Mesendoderm (in vitro differentiated cells): ENCODE measurements around the gene PRSS8.

Source experiments
- DNase-seq: peaks from one replicate; pipeline ENCODE4 v3.0.0; 2013
- H2AK5ac ChIP-seq: 2 replicates; pipeline ENCODE4 v1.6.1; 2013; ENCODE audit warnings: low read length, inconsistent platforms
- H2BK120ac ChIP-seq: 2 replicates; pipeline ENCODE4 v1.6.1; 2013; ENCODE audit warnings: low read depth, mild to moderate bottlenecking, low read length, moderate library complexity, mixed read lengths
- H2BK15ac ChIP-seq: replicated peaks from 2 replicates; pipeline ENCODE4 v1.6.1; 2013; ENCODE audit warnings: low read depth, mild to moderate bottlenecking, moderate library complexity
- H2BK5ac ChIP-seq: 2 replicates; pipeline ENCODE4 v1.6.1; 2013; ENCODE audit warnings: low read length, inconsistent platforms
- H3K18ac ChIP-seq: 2 replicates; pipeline ENCODE4 v1.6.1; 2013; ENCODE audit warnings: mild to moderate bottlenecking, low read length, mixed read lengths
- H3K23ac ChIP-seq: one replicate; pipeline ENCODE4 v1.6.1; 2013; ENCODE audit warnings: low read length
- H3K27ac ChIP-seq: 2 replicates; pipeline ENCODE4 v1.5.1; 2013; ENCODE audit warnings: low read depth, mild to moderate bottlenecking, inconsistent platforms, low read length, moderate library complexity
- H3K27me3 ChIP-seq: 2 replicates; pipeline ENCODE4 v1.6.1; 2013; ENCODE audit warnings: low read length, control low read depth, mild to moderate bottlenecking, inconsistent platforms; ENCODE audit not compliant: insufficient read depth, poor library complexity
- H3K36me3 ChIP-seq: 2 replicates; pipeline ENCODE4 v1.6.1; 2013; ENCODE audit warnings: low read length, inconsistent platforms; ENCODE audit not compliant: control insufficient read depth, insufficient read depth
- H3K4ac ChIP-seq: one replicate; pipeline ENCODE4 v1.6.1; 2013; ENCODE audit warnings: low read depth, mild to moderate bottlenecking, low read length, moderate library complexity
- H3K4me1 ChIP-seq: 2 replicates; pipeline ENCODE4 v1.6.1; 2013; ENCODE audit warnings: low read depth, low read length, inconsistent platforms; ENCODE audit not compliant: control insufficient read depth
- H3K4me2 ChIP-seq: 2 replicates; pipeline ENCODE4 v1.6.1; 2013; ENCODE audit warnings: low read length
- H3K4me3 ChIP-seq: 2 replicates; pipeline ENCODE4 v1.5.1; 2013; ENCODE audit warnings: mild to moderate bottlenecking, low read length
- H3K56ac ChIP-seq: one replicate; pipeline ENCODE4 v1.6.1; 2013; ENCODE audit warnings: low read length
- H3K79me1 ChIP-seq: 2 replicates; pipeline ENCODE4 v1.6.1; 2013; ENCODE audit warnings: low read length, inconsistent platforms
- H3K79me2 ChIP-seq: 2 replicates; pipeline ENCODE4 v1.6.1; 2013; ENCODE audit warnings: mild to moderate bottlenecking, low read length; ENCODE audit not compliant: control insufficient read depth, insufficient read depth
- H3K9ac ChIP-seq: 2 replicates; pipeline ENCODE4 v1.6.1; 2013; ENCODE audit warnings: low read length, inconsistent platforms
- H4K5ac ChIP-seq: one replicate; pipeline ENCODE4 v1.6.1; 2013; ENCODE audit warnings: low read length
- H4K8ac ChIP-seq: one replicate; pipeline ENCODE4 v1.6.1; 2013; ENCODE audit warnings: low read depth, mild to moderate bottlenecking, control low read depth, low read length, moderate library complexity
- WGBS: extraction: QIAGEN DNeasy Blood & Tissue Kit; methylation state at CpG from one replicate; pipeline ENCODE4 v1.1.7; 2013; ENCODE audit warnings: low lambda C conversion rate, missing lambda C conversion rate; ENCODE audit not compliant: insufficient coverage; ENCODE audit errors: extremely low coverage; 5-methylcytosine and 5-hydroxymethylcytosine counted together

Gene PRSS8

DNA sequence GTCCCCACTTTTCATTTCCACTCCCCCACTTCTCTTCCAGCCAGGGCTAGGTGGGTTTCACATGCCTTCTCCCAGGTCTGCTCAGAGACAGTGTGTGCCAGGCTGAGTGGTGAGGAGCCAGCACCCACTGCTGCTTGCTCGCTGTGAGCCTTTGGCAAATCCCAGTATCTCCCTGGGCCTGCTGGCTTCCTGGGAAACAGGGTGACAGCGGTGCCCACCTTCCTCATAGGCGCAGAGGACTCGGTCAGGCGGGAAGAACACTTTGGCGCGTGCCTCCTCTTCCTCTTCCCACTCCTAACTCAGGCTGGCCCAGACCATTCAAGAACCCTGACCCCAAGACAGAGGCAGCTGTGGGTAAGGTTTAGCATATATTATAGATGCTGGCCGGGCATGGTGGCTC lies 46.3 kb downstream of the PRSS8 start:
- no peak overlapping the region for H4K8ac ChIP-seq
- no peak overlapping the region for H3K27ac ChIP-seq
- H3K18ac ChIP-seq: no peak overlapping the region
- no peak for DNase-seq
- H3K27me3 ChIP-seq: no peaks in the 10 kb centered on the region
- no CpG with 5 or more reads among the region's 8 CpGs for WGBS
- H3K79me1 ChIP-seq: peaks cover 11% of the 10 kb centered on the region
- no peak overlapping the region for H2BK15ac ChIP-seq
- no peak overlapping the region for H3K4ac ChIP-seq
- H3K4me2 ChIP-seq: no peak overlapping the region
- no peaks in the 10 kb centered on the region for H3K4me1 ChIP-seq
- H3K23ac ChIP-seq: no peak overlapping the region
- peaks cover 4% of the 10 kb centered on the region for H3K79me2 ChIP-seq
- peaks cover 6% of the 10 kb centered on the region for H3K36me3 ChIP-seq
- no peak overlapping the region for H2AK5ac ChIP-seq
- H3K9ac ChIP-seq: no peak overlapping the region
- no peak overlapping the region for H3K56ac ChIP-seq
- no peak overlapping the region for H2BK5ac ChIP-seq
- H3K4me3 ChIP-seq: no peak overlapping the region
- H2BK120ac ChIP-seq: no peak overlapping the region
- no peak overlapping the region for H4K5ac ChIP-seq

DNA sequence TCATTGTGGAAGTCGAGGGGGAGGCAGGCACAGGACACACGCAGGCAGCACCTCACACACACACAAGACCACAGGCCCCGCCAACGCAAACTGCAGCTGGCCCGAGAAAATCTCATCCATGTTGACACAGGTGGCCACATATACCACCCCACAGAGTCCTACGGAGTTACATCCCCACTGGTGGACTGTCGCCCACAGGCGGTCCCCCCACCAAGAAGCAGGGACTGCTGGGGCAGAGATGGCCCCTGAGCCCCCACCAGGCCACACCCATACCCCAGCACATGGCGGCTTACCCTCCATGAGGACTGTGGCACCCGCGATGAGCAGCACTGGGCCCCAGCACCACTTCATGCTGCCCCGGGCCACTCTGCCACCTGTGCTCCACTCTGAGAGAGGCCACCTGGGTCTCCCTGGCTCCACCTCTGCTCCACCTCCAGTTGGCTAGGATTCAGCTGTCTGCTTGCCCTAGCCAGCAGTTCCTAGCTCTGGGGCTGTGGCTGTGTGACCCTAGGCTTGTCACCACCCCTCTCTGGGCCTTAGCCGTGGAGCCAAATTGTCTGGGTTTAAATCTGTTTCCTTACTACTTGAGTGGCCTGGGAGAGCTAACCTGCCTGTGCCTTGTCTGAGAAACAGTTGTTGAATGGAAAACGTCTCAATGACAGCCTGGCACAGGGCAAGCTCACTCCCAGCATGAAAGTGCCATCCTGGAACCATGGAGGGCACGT lies 46.9 kb downstream of the PRSS8 start, which contains the start of gene PRSS53:
TSS of gene PRSS53 (minus strand) at position 485 of the 725 bp plus-strand sequence. CDS start at position 351, 134 bp downstream.
- Histone ChIP-seq H3K36me3 (peaks cover 6% of the 10 kb centered on the region), H3K4ac (no peak within 1 kb of the TSS), H2BK120ac (no peak within 1 kb of the TSS), H3K79me1 (peaks cover 8% of the 10 kb centered on the region), H2BK5ac (no peak within 1 kb of the TSS), H3K27me3 (no peaks in the 10 kb centered on the region), H3K79me2 (peaks cover 2% of the 10 kb centered on the region), H3K27ac (no peak within 1 kb of the TSS), H3K4me2 (no peak within 1 kb of the TSS), H3K56ac (no peak within 1 kb of the TSS), H3K23ac (no peak within 1 kb of the TSS), H3K9ac (no peak within 1 kb of the TSS), H4K8ac (no peak within 1 kb of the TSS), H4K5ac (no peak within 1 kb of the TSS), H2AK5ac (no peak within 1 kb of the TSS), H3K4me1 (no peaks in the 10 kb centered on the region), H3K18ac (no peak within 1 kb of the TSS), H3K4me3 (no peak within 1 kb of the TSS), H2BK15ac (no peak within 1 kb of the TSS)
- no peak for DNase-seq
- WGBS: no CpG with 5 or more reads among the region's 15 CpGs

DNA sequence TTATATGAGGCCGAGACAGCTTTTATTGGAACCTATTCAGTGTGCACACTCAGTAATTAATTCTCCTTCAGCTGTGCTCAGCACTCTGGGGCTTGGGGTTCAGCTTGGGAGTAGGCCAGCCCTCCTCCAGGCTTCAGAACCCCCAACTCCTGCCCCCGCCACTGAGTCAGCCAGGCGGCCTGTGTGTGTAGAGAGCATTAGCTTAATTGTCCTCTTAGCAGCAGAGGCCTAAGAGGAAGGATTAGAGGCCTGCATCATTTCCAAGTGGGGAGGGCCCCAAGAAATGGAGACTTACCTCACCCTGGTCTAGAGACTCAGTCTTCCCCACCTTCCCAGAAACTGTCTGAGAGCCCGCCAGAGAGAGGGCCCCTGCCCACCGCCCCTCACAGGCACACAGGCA lies 47.6 kb downstream of the PRSS8 start:
- no peak overlapping the region for H3K23ac ChIP-seq
- no peaks in the 10 kb centered on the region for H3K4me1 ChIP-seq
- H3K4me3 ChIP-seq: no peak overlapping the region
- no peak overlapping the region for H2BK15ac ChIP-seq
- no peak overlapping the region for H3K4ac ChIP-seq
- no peak overlapping the region for H3K56ac ChIP-seq
- H3K4me2 ChIP-seq: no peak overlapping the region
- no peak overlapping the region for H4K8ac ChIP-seq
- no peak overlapping the region for H2AK5ac ChIP-seq
- WGBS: no CpG with 5 or more reads among the region's 5 CpGs
- peaks cover 6% of the 10 kb centered on the region for H3K36me3 ChIP-seq
- H4K5ac ChIP-seq: no peak overlapping the region
- no peak overlapping the region for H3K18ac ChIP-seq
- H2BK120ac ChIP-seq: no peak overlapping the region
- H3K27me3 ChIP-seq: no peaks in the 10 kb centered on the region
- no peak overlapping the region for H2BK5ac ChIP-seq
- peaks cover 6% of the 10 kb centered on the region for H3K79me1 ChIP-seq
- H3K9ac ChIP-seq: no peak overlapping the region
- DNase-seq: no peak
- H3K79me2 ChIP-seq: no peaks in the 10 kb centered on the region
- H3K27ac ChIP-seq: no peak overlapping the region

DNA sequence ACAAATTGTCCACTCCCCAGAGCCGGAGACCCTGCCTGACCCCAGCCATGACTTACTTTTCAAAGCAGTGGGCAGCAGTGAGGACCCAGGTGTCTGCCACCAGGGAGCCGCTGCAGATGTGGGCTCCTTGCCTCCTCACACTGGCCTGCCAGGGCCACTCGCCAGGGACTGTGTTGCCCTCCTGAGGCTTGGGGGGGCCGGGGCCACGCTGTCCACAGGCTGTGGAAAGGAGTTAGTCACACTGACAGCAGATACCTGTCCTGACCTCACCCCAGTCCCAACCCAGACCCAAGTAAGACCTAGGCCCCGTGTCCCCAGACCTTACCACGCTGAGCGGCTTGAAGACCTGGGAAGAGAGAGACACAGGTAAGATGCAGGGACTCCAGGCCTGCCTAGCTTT lies 48.0 kb downstream of the PRSS8 start:
- no CpG with 5 or more reads among the region's 8 CpGs for WGBS
- Histone ChIP-seq H4K5ac (no peak overlapping the region), H3K23ac (no peak overlapping the region), H3K9ac (no peak overlapping the region), H4K8ac (no peak overlapping the region), H3K18ac (no peak overlapping the region), H3K79me1 (peaks cover 4% of the 10 kb centered on the region), H3K4me3 (no peak overlapping the region), H3K4me2 (no peak overlapping the region), H3K56ac (no peak overlapping the region), H3K4me1 (no peaks in the 10 kb centered on the region), H3K27ac (no peak overlapping the region), H2BK5ac (no peak overlapping the region), H3K79me2 (no peaks in the 10 kb centered on the region), H2BK15ac (no peak overlapping the region), H2AK5ac (no peak overlapping the region), H3K4ac (no peak overlapping the region), H3K36me3 (peaks cover 6% of the 10 kb centered on the region), H2BK120ac (no peak overlapping the region), H3K27me3 (no peaks in the 10 kb centered on the region)
- DNase-seq: no peak

DNA sequence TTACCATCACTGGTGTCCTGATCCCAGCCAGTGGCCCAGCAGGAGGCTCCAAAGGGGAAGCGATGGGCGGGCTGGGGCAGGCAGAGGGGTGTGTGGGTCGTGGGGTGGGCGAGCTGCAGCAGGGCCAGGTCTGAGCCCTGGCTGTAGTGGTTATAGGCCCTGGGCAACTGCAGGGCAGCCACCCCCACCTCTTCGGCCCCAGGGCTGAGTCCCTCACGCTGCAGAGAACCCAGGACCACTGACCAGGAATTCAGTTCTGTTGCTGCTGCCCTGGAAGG lies 49.0 kb downstream of the PRSS8 start:
- no peak overlapping the region for H4K8ac ChIP-seq
- no peaks in the 10 kb centered on the region for H3K79me2 ChIP-seq
- H2BK15ac ChIP-seq: no peak overlapping the region
- H3K27ac ChIP-seq: no peak overlapping the region
- H3K4ac ChIP-seq: no peak overlapping the region
- peaks cover 2% of the 10 kb centered on the region for H3K79me1 ChIP-seq
- DNase-seq: no peak
- H3K9ac ChIP-seq: no peak overlapping the region
- no peaks in the 10 kb centered on the region for H3K27me3 ChIP-seq
- no peak overlapping the region for H2BK5ac ChIP-seq
- no peak overlapping the region for H3K18ac ChIP-seq
- WGBS: no CpG with 5 or more reads among the region's 6 CpGs
- no peak overlapping the region for H2AK5ac ChIP-seq
- no peak overlapping the region for H4K5ac ChIP-seq
- no peaks in the 10 kb centered on the region for H3K4me1 ChIP-seq
- no peak overlapping the region for H2BK120ac ChIP-seq
- no peak overlapping the region for H3K23ac ChIP-seq
- H3K4me3 ChIP-seq: no peak overlapping the region
- H3K4me2 ChIP-seq: no peak overlapping the region
- H3K36me3 ChIP-seq: peaks cover 6% of the 10 kb centered on the region
- no peak overlapping the region for H3K56ac ChIP-seq
